G401.6 (cell line): ENCODE data around the gene BBS9.
A peak's percentile ranks its signal among the peaks of the same experiment; 100 is the strongest.

Experiments
- FAIRE-seq: peaks from 2 replicates; lab custom pipeline; 2012; peaks lifted over from hg19 to GRCh38; lab: Jason Lieb, UNC

BBS9 gene

GRCh38 chr7:33127085-33127484, 2.3 kb upstream of the BBS9 start:
- FAIRE-seq, result no peak

DNA sequence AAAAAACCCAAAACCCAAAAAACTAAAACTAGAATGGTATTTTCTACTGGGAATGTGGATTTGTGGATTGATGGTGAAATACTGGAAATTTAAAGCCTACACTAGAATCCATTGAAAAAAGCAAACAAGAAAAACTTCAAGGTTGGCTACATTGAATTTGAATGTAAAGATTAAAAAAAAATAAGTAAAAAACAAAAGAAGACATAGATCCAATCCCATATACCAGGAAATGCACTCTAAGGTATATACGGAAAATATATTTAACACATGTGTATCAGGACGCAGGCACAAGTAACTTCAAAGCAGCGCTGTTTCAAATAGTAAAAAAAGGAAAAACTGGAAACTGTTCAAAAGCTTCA, 754 bp upstream of the BBS9 start:
- no peak for FAIRE-seq

GRCh38 chr7:33129806-33130153, 416 bp downstream of the BBS9 start:
- no peak for FAIRE-seq

DNA sequence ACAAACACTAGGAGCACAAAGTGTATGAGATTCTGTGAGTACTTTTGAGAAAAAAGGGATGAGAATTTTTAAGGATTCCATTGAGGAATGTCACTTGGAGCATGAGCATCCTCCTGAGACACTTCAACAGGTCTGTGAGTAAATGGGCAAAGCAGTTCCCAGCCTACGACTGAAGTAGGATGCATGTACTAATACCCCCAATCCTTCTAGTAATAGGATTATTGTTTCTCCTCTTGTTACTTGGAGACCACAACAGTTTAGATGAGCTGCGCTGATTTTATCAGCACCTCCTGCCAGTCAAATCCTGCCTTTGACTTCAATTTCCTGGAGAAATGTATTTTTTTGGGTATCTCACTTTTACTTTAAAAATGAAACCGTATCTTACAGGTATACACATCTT, 820 bp downstream of the BBS9 start:
- no peak for FAIRE-seq

GRCh38 chr7:33137103-33137502, 7.7 kb downstream of the BBS9 start:
- FAIRE-seq, result no peak

GRCh38 chr7:33142585-33142984, 13.2 kb downstream of the BBS9 start:
- FAIRE-seq, result no peak

DNA sequence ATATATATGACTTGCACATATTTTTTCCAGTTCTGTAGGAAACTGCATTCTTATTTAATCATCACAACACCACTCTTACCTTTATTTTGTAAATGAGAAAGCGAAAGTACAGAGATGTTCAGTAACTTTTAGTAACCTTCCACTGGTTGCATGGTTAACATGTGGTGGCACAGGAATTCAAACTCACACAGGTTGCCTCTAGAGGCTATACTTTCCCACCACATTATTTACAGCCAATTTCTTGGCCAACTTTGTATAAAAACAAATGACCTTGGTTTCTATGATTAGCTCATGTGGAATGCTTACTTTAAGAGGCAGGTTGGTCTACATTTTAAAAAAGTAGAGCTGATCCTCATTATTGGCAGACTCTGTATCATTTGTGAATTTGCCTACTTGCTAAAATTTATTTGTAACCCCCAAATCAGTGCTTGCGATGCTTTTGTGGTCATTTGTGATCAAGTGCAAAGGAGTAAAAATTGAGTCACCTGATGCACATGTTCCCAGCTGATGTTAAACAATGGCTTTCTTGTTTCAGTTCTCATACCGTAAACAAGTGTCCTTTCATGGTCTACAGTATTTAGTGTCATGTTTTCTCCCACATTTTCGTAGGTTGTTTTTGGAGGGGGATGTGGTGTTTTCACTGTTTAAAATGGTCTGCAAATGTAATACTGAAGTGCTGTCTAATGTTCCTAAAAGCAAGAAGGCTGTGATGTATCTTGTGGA, 14.8 kb downstream of the BBS9 start:
- no peak for FAIRE-seq

- FAIRE-seq, result no peak
Measured at GRCh38 chr7:33145156-33145555, 15.8 kb downstream of the BBS9 start.

DNA sequence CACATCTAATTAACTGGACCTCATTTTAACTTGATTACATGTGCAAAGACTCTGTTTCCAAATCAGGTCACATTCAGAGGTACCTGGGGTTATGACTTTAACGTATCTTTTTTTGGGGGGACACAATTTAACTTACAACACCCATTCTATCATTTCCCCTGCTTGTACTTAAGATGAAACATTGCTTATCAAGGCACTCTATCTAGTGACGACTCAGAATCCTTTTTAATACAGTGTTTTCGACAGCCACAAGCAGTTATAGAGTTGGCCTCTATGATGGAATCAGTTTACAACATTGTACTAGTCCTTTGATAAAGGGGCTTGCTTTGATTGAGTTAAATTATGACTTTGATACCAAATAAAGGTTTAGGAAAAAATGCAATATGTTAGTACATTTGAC, 22.7 kb downstream of the BBS9 start:
- no peak for FAIRE-seq

GRCh38 chr7:33155811-33156210, 26.4 kb downstream of the BBS9 start:
- no peak for FAIRE-seq

DNA sequence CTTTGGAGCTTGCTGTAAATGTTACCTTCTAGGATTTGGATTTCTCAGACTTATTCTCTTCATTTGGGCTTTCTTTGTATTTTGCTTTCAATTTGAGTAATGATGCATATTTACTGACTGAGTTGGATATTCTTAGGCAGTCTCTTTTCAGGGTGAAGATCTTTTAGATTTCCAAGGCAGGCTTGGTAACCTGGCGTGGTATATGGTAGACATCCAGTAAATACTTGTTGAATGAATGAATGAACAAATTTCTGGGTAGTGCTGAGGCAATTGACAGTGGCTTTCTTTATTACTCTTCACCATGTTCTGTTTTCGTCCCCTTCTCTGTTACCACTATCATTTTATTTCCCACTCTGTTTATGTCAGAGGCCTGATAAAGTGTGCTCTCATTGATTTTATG, 27.1 kb downstream of the BBS9 start:
- no peak for FAIRE-seq

DNA sequence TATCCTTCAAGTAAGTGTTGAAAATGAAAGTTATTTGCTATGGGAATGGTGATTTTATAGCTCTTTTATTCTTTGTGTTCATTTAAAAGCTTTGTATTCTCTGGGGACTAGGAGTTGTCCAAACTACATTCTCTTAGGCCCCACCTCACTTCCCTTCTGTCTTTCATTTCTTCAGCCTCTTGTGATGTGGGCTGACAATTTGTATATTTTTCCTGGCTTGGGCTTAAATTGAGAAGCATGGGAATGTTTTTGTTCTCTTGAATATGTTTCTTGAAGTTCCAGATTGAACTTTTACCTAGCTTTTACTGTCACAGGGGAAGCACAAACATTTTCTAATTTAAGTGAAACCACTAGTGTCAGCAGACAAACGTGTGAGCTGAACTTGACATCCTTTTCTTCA, 27.9 kb downstream of the BBS9 start:
- FAIRE-seq, result no peak

DNA sequence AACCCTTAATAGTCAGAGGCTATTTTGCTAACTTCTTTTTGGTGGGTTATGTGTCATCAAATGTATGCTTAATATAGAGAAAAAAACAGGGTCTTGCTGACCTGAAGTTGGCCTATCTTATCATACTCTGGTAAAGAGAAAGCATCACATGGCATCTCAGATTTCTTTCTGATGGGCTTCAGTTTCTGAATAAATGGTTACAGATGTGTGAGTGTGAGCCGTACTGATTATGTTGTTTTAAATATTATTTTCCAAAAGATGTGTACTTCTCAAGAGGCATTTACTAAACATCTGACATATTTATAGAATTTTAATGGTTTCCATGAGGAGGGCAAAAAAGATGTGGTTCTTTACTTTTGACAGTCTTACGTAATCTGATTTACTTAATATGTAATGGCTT, 28.4 kb downstream of the BBS9 start:
- FAIRE-seq, result no peak

DNA sequence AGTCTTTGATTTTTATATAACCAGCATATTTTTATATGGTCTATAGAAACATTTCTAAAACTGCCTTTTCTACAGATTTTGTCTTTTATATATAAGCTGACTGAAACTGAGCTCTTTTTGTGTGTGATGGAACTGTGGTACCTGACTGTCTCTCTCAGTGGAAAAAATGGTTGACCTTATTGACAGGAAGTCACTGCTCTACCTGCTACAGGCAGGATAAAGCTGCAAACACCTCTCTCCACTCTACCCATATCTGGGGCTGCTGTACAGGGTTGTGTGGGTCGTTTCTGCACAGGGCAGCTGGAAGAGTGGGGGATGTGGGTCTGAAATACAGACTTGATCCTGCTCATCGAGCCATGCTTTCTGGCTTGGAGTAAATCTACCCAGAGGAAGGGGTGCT, 48.5 kb downstream of the BBS9 start:
- FAIRE-seq, result no peak

DNA sequence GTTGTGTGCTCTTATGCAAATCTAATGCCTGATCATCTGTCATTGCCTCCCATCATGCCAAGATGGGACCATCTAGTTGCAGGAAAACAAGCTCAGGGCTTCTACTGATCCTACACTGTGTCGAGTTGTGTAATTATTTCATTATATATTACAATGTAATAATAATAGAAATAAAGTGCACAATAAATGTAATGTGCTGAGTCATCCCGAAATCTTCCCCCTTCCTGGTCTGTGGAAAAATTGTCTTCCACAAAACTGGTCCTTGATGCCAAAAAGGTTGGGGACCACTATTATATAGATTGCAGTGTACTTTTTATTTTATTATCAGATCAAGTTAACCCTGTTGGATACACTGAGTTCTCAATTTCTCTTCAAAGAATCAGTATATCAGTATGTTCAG, 50.2 kb downstream of the BBS9 start:
- no peak for FAIRE-seq

DNA sequence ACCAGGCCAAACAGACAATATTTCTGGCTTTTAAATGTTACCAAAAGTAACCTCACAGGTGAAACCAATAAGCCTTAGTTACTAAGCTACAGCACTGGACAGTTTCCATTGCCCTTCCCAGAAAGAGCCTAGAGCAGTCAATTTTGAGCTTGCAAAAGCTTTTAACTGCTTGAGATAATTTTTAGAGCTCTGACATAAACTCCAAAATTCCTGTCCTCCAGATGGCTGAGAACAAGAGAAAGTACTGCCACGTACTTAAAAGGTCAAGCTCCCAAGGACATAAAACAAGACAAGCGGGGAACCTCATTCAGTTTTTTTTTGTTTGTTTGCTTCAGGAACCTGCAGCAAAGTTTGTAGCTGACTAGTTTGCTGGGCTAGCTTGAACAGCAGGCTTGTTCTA, 54.1 kb downstream of the BBS9 start:
- no peak for FAIRE-seq

DNA sequence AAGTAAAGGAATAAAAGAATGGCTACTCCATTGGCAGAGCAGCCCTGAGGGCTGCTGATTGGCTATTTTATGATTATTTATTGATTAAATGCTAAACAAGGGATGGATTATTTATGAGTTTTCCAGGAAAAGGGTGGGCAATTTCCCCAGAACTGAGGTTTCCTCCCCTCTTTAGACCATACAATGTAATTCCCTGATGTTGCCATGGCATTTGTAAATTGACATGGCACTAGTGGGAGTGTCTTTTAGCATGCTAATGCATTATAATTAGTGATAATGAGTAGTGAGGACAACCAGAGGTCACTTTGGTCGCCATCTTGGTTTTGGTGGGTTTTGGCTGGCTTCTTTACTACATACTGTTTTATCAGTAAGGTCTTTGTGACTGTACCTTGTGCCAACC, 55.5 kb downstream of the BBS9 start:
- FAIRE-seq, result no peak

DNA sequence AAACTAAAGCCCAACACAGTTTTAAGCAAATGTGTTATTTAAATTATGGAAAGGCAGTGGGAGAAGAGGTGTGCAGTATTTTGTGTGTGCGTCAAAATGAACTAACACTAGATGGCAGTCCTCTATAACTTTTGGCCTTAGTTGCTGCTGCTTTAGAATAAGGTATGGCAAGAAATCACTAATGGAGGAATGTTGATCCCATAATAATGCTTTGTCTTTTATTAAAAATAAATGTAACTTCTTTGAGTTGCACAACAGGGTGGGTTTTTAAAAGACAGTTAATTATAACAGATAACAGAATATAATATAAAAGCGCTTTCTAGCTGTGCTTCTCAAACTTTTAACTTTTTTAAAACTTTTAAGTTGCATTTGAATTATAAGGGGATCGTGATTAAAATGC, 56.4 kb downstream of the BBS9 start:
- peak; percentile 97 for FAIRE-seq

DNA sequence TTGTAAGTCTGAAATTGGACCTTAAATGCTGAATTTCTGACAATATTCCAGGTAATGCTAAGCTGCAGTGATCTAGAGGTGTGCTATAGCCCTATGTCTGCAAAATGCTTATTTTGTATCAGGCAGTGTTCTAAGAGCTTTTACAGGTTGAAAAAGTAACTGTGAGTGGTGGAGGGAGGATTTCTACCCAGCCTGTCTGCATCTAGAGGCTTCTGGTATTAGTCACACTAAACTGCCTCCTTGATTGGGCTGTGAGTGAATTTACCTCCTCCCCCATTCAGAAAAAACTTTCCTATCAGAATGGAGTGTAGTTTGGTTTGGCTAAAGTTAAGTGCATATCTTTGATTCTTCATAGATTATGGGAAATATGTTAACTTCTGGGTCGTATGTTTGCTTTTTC, 56.8 kb downstream of the BBS9 start:
- no peak for FAIRE-seq

- FAIRE-seq, result no peak
Measured at GRCh38 chr7:33190688-33191304, 61.4 kb downstream of the BBS9 start.

GRCh38 chr7:33191340-33191739, 62.0 kb downstream of the BBS9 start:
- FAIRE-seq, result no peak

DNA sequence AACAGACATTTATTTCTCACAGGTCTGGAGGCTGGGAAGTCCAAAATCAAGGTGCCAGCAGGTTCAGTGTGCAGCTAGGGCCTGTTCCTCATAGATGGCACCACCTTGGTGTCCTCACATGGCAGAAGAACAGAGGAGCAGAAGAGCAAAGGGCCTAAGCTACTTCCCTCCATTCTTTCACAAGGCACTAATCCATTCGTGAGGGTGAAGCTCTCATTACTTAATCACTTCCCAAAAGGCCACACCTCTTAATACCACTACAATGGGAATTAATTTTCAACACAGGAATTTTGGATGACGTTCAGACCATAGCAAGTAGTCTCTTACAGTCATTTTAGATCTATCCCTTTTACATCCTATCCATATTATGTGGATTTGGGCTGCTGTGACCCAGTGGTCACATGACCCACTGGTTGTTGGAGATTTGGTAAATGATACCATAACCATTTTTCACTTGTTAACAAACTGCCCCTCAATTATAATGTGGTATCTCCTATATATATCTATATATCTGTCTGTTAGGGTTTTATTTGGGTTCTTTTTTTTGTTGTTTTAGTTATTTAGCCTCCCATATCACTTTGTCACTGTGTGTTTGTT, 63.4 kb downstream of the BBS9 start:
- no peak for FAIRE-seq

GRCh38 chr7:33193308-33193864, 64.0 kb downstream of the BBS9 start:
- no peak for FAIRE-seq

DNA sequence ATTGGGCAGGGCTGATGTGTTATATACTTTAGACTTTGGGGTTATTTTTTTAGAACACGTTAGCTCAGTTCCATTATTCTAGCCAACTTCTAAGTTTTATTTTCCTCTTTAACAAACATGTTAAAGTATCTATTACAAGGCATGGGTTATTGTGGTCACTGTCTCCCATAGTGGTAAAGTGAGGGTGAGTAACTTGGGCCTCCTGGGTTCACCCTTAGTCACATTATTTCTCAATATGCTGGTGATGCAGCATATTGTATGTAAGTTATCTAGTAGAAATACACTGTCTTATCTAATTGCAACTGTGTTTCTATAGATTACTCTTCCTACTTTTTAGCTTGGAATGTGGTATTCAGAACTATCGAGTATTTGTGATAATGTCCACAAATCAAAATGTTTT, 65.9 kb downstream of the BBS9 start:
- FAIRE-seq, result no peak
